D721Med (cell line): ENCODE data around the gene PIGL.

ENCODE experiments used
- DNase-seq: peaks from one replicate; pipeline ENCODE4 v3.0.0; 2011; ENCODE audit warnings: low spot score; ENCODE audit not compliant: insufficient read length
- FAIRE-seq: peaks from 2 replicates; lab custom pipeline; 2011; peaks lifted over from hg19 to GRCh38; lab: Jason Lieb, UNC
- TF ChIP-seq, protein P1 (sequence below): IDR thresholded peaks from 2 replicates; pipeline ENCODE4 v1.5.1; 2012; ENCODE audit warnings: mild to moderate bottlenecking, control low read depth; ENCODE audit not compliant: insufficient read depth; ENCODE audit errors: missing control alignments

The PIGL gene

DNA sequence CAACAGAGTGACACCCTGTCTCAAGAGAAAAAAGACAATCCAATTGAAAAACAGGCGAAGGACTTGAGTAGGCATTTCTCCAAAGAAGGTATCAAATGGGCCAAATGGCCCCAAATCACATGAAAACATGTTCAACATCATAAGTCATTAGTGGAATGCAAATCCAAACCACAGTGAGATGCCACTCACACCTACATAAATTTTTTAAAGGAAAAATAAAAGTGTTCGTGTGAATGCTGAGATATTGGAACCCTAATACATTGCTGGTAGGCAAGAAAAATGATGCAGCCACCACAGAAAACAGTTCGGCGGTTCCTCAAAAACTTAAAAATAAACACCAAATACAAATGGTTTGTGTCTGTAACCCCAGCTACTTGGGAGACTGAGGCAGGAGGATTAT, 45.2 kb downstream of the PIGL start:
- TF ChIP-seq, protein P1, sequence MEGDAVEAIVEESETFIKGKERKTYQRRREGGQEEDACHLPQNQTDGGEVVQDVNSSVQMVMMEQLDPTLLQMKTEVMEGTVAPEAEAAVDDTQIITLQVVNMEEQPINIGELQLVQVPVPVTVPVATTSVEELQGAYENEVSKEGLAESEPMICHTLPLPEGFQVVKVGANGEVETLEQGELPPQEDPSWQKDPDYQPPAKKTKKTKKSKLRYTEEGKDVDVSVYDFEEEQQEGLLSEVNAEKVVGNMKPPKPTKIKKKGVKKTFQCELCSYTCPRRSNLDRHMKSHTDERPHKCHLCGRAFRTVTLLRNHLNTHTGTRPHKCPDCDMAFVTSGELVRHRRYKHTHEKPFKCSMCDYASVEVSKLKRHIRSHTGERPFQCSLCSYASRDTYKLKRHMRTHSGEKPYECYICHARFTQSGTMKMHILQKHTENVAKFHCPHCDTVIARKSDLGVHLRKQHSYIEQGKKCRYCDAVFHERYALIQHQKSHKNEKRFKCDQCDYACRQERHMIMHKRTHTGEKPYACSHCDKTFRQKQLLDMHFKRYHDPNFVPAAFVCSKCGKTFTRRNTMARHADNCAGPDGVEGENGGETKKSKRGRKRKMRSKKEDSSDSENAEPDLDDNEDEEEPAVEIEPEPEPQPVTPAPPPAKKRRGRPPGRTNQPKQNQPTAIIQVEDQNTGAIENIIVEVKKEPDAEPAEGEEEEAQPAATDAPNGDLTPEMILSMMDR: no peak
- FAIRE-seq: no peak

DNA sequence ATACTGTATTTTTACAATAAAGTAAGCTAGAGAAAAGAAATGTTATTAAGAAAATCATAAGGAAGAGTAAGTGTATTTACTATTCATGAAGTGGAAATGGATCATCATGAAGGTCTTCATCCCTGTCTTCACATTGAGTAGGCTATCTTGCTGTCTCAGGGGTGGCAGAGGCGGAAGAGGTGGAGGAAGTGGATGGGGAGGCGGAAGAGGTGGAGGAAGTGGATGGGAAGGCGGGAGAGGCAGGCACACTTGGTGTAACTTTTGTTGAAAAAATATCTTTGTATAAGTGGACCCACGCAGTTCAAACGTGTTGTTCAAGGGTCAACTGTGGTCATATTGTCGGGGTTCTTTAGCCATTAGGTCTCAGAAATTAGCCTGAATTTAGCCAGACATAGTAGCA, 50.2 kb downstream of the PIGL start:
- TF ChIP-seq, protein P1: no peak
- no peak for FAIRE-seq
- no peak for DNase-seq

More for the DNA sequence above, 45.2 kb downstream of the PIGL start:
- DNase-seq: no peak

DNA sequence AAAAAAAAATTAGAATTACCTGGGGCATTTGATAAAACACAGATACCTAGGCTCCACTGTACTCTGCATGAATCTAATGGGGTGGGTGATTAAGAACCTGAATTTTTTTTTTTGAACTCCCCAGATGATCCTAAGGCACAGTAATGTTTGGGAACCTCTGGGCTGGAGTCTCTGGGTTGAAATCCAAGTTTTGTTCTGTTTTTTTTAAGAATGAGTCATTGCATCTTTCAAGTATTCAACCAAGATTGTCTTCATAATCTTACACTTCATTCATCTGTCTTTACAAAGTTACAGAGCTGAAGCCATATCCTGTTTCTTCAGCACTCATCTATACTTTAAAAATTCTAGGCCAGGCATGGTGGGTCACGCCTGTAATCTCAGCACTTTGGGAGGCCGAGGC, 52.6 kb downstream of the PIGL start:
- TF ChIP-seq, protein P1: no peak
- no peak for DNase-seq
- no peak for FAIRE-seq

DNA sequence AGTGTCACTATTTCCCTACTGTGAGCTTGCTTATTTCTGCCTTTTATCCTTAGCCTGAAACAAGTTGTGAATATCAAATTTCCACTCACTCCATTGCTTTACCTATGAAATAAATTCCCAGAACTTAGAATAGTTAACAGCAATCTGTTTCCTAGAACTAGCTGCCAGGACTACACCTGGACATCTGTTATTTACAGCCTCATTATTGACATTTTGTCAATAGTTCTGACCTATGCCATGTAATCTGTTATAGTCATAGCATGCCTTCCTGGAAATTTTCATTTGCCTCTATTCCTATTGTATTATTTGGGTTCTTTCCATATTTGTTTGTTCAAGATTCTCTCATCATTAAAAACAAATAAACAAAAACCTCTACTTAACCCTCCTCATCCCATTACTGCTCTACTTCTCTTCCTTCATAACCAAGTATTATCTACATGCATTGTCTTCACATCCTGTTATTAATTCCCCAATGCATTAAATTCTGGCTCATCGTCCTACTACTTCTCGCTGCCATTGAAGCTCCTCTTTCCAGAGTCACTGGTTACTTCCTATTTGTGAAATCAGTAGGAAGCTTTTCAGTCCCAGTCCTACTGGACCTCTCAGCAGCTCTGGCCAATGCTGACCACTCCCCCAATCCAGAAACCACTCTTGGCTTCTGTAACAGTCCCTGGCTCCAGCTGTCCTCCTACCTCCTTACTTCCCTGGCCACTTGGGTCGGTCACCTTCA, 55.3 kb downstream of the PIGL start:
- TF ChIP-seq, protein P1: no peak
- no peak for DNase-seq
- no peak for FAIRE-seq

DNA sequence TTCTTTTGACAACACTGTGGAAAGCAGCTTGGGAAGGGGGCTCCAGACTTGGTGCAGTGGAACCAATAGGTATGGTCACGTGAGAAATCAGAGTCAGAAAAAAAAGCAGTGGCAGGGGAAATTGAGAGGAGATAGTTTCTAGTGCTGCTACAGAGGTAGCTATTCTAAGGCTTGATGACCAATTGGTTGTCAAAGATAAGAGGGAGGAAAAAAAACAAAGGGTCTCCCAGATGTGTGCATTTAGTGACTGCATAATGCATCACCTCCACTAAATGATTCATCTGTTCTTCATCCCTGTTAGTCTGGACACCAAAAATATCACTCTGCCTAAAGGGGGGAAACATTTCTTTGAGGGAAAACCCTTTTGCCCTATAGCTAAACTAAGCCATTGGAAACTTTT, 56.5 kb downstream of the PIGL start:
- TF ChIP-seq, protein P1: no peak
- DNase-seq (no peak), FAIRE-seq (no peak)

DNA sequence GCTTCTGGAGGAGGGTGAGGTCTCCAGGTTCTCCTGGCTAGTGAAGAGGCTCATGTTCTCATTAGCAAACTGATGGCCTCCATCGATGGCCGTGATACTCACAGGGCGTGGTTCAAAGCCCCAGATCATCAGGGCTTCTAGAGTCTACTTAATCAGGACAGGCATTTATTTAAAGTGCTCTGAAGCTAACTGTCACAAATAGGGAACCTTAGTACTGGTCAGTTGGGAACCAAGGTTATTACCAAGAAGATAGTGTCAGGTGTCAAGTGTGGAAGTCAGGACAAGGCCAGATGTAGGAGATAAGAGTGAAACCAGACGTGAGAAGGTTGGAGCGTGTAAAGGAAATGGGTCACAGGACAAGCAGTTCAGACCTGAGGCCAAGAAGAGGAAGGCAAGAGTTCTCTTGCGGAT, 56.9 kb downstream of the PIGL start:
- TF ChIP-seq, protein P1: no peak
- no peak for FAIRE-seq
- DNase-seq: no peak

DNA sequence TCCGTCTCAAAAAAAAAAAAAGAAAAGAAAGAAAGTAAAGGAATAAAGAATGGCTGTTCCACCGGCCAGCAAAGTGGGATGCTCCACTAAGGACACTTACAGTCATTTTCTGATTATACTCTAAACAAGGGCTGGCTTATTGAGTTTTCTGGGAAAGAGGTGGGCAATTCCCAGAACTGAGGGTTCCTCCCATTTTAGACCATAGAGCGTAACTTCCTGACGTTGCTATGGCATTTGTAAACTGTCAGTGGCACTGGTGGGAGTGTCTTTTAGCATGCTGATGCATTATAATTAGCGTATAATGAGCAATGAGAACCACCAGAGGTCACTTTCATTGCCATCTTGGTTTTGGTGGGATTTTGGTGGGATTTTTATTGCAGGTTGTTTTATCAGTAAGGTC, 58.0 kb downstream of the PIGL start:
- TF ChIP-seq, protein P1: no peak
- FAIRE-seq (no peak), DNase-seq (no peak)
